Esophagus muscularis mucosa (tissue), 4 donors: ENCODE results near the gene PLEKHH1. TPM values are rescaled to one million over a fixed set of nuclear protein-coding genes. Genes with fewer than 3 reads are reported as not detected.
A peak's percentile ranks its signal among the peaks of the same experiment; 100 is the strongest.

Source experiments
- DNase-seq: peaks from one replicate; pipeline ENCODE4 v3.0.0-alpha.2; 2017; ENCODE audit errors: extremely low spot score
- H3K27ac ChIP-seq, 4 donors: fragments of 200-600 bp; sonication (generic); replicated peaks in 1 of 4; 1 replicate in 3 of 4; 2 replicates in 1 of 4; pipeline ENCODE4 v1.5.1; 2016 to 2019; ENCODE audit warnings: mild to moderate bottlenecking in 1 of 4
- H3K27me3 ChIP-seq, 4 donors: fragments of 200-600 bp; sonication (generic); one replicate each; pipeline versions ENCODE4 v1.5.1 to v1.6.0; 2016 to 2019
- H3K36me3 ChIP-seq, 4 donors: fragments of 200-600 bp; sonication (generic); one replicate each; pipeline ENCODE4 v1.5.1; 2016 to 2019
- H3K4me1 ChIP-seq, 4 donors: fragments of 200-600 bp; sonication (generic); one replicate each; pipeline ENCODE4 v1.5.1; 2016 to 2019
- H3K4me3 ChIP-seq, 4 donors: fragments of 200-600 bp; sonication (generic); 1 replicate in 2 of 4; 2 replicates in 2 of 4; pipeline ENCODE4 v1.5.1; 2016 to 2019; ENCODE audit warnings: mild to moderate bottlenecking in 4 of 4, moderate library complexity in 1 of 4
- H3K9me3 ChIP-seq, 4 donors: fragments of 200-600 bp; sonication (generic); 1 replicate in 3 of 4; 2 replicates in 1 of 4; pipeline ENCODE4 v1.5.1; 2016 to 2019
- EP300 ChIP-seq: sonication (generic); formaldehyde crosslinking; IDR thresholded peaks from one replicate; pipeline ENCODE4 v1.6.1; 2017; ENCODE audit warnings: antibody characterized with exemption
- POLR2A ChIP-seq: fragments of 450-650 bp; IDR thresholded peaks from one replicate; pipeline ENCODE4 v1.6.1; 2017; ENCODE audit warnings: antibody characterized with exemption, moderate library complexity, mild to moderate bottlenecking, low read depth
- POLR2AphosphoS5 ChIP-seq, 2 donors: sonication (generic); formaldehyde crosslinking; IDR thresholded peaks; one replicate each; pipeline ENCODE4 v1.6.1; 2017; ENCODE audit warnings: antibody characterized with exemption in 2 of 2
- WGBS: methylation state at CpG from one replicate; pipeline ENCODE4 v1.1.5; 2018; 5-methylcytosine and 5-hydroxymethylcytosine counted together
- intact Hi-C: fragments of 100-400 bp; cut with DNase I; formaldehyde crosslinking; loops from one replicate; pipeline ENCODE4 v1.15.1; 2023
- total RNA-seq, 4 donors: library from RNA; depleted of rRNA; stranded (reverse); fragments of >200 nt; gene quantifications; one replicate each; pipeline versions ENCODE4 v1.1.0 to v1.2.1, GENCODE V29; 2016
- TF ChIP-seq, protein P1 (sequence below), 3 experiments: fragments of 200-600 bp in 2 of 3; fragments of 450-650 bp in 1 of 3; sonication (generic) in 2 of 3; IDR thresholded peaks; one replicate each; pipeline ENCODE4 v1.5.1; 2017 to 2019; ENCODE audit warnings: antibody characterized with exemption in 3 of 3, mild to moderate bottlenecking in 2 of 3, moderate library complexity in 1 of 3

PLEKHH1 gene
- total RNA-seq = 1 to 10 TPM; 1.7 to 3.8 (median 2.4) TPM

DNA sequence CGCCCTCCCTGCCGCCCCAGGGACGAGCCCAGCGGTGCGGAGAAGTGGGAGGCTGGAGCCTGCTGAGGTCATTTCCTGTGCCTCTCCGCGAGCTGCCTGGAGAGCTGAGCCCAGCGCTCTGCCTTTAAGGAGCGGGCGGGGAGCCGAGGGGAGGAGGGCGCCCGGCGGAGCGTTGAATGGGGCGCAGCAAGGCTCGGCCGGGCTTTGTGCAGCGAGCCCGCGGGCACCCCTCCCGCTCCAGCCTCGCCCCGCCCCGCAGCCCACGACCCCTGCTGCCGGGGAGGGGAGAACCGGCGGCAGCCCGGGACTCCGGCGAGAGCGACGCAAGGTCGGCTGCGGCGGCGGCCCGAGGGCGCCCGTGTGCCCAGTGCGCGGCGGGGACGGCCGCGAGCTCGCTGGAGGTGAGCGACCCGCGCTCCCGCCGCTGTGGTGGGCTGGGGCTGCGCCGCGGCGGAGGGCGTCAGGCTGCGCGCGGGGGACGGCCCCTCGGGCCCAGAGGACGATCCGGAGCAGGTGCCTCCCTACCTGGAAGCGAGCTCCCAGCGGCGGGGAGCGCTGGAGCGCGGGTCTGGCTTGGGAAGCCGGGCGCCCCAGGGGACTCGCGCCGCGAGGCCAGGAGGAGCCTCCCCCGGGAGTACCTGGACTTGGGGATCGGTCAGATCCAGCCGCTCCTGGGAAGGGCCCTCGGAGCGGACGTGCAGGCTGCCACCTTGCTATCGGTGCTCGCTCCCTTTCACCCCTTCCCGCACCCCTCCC, at the start of gene PLEKHH1:
Gene PLEKHH1 (plus strand): TSS at position 293 of the 756 bp plus-strand sequence. CDS start 8,578 bp downstream, outside the sequence.
- Histone ChIP-seq H3K9me3 (no peaks in the 10 kb centered on the region), H3K36me3 (no peaks in the 10 kb centered on the region), H3K4me1 (peaks cover 5 to 20% (median 17%) of the 10 kb centered on the region in 4 donors), H3K4me3 (peak within 1 kb of the TSS; percentile 73 to 94 (median 84)), H3K27me3 (no peaks in the 10 kb centered on the region), H3K27ac (peak within 1 kb of the TSS; percentile 67 to 78 (median 72))
- intact Hi-C loops = no loop called here
- DNase-seq = no peak
- TF ChIP-seq, protein P1, sequence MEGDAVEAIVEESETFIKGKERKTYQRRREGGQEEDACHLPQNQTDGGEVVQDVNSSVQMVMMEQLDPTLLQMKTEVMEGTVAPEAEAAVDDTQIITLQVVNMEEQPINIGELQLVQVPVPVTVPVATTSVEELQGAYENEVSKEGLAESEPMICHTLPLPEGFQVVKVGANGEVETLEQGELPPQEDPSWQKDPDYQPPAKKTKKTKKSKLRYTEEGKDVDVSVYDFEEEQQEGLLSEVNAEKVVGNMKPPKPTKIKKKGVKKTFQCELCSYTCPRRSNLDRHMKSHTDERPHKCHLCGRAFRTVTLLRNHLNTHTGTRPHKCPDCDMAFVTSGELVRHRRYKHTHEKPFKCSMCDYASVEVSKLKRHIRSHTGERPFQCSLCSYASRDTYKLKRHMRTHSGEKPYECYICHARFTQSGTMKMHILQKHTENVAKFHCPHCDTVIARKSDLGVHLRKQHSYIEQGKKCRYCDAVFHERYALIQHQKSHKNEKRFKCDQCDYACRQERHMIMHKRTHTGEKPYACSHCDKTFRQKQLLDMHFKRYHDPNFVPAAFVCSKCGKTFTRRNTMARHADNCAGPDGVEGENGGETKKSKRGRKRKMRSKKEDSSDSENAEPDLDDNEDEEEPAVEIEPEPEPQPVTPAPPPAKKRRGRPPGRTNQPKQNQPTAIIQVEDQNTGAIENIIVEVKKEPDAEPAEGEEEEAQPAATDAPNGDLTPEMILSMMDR (IDR thresholded peaks at IDR 0.05) = no peak
- TF ChIP-seq EP300 (no peak), POLR2AphosphoS5 (IDR thresholded peaks at IDR 0.05) (peak; percentile 63 to 75)
- WGBS = 0% methylated on average over 62 of the region's 86 CpGs

GRCh38 chr14:67483579-67484285, 49.4 kb upstream of the PLEKHH1 start:
- Histone ChIP-seq H3K4me1 (peaks cover 0 to 18% (median 0%) of the 10 kb centered on the region in 4 donors), H3K27me3 (no peaks in the 10 kb centered on the region), H3K9me3 (no peaks in the 10 kb centered on the region), H3K27ac (no peak overlapping the region), H3K4me3 (no peak overlapping the region), H3K36me3 (peaks cover 0 to 11% (median 0%) of the 10 kb centered on the region in 4 donors)
- TF ChIP-seq, protein P1 (IDR thresholded peaks at IDR 0.05) = no peak
- TF ChIP-seq EP300 (no peak), POLR2AphosphoS5 (IDR thresholded peaks at IDR 0.05) (no peak), POLR2A (no peak)
- DNase-seq = no peak
- intact Hi-C loops = no loop called here
- 86% methylated on average over 6 of the region's 8 CpGs for WGBS

- H3K36me3 ChIP-seq = peaks cover 0 to 11% (median 0%) of the 10 kb centered on the region in 4 donors
- H3K4me3 ChIP-seq = no peak overlapping the region
- no peak for DNase-seq
- H3K27me3 ChIP-seq = no peaks in the 10 kb centered on the region
- H3K4me1 ChIP-seq = peaks cover 0 to 18% (median 2%) of the 10 kb centered on the region in 4 donors
- H3K9me3 ChIP-seq = no peaks in the 10 kb centered on the region
- intact Hi-C loops = no loop called here
- H3K27ac ChIP-seq = no peak overlapping the region
- 76% methylated on average over 4 of the region's 4 CpGs for WGBS
- no peak for TF ChIP-seq EP300
- TF ChIP-seq, protein P1 (IDR thresholded peaks at IDR 0.05) = no peak
- no peak for TF ChIP-seq POLR2AphosphoS5 (IDR thresholded peaks at IDR 0.05)
- TF ChIP-seq POLR2A = no peak
These were observed 47.5 kb upstream of the PLEKHH1 start for GRCh38 chr14:67485501-67486095.

DNA sequence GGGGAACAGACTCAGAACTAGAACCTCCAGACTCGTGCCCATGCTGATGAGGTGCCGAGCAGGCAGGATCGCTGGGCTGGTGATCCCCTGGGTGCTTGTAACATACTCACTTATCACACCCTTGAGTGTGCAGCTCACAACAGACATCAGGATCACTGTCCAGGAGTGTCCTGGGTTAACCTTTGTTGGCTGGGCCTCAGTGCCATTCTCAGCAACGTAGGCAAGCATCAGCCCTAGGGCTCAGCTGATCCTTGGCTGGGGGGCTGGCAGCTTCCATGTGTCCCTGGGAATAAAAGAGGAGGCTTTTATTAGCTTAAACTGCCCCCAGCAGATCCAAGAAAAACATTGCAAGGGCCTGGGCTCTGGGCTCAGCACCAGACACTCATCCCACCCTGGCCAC, 46.2 kb upstream of the PLEKHH1 start:
- Histone ChIP-seq H3K36me3 (peaks cover 0 to 11% (median 0%) of the 10 kb centered on the region in 4 donors), H3K9me3 (no peaks in the 10 kb centered on the region), H3K4me3 (no peak overlapping the region), H3K4me1 (peaks cover 0 to 18% (median 2%) of the 10 kb centered on the region in 4 donors), H3K27me3 (no peaks in the 10 kb centered on the region), H3K27ac (no peak overlapping the region)
- TF ChIP-seq, protein P1 (IDR thresholded peaks at IDR 0.05) = no peak
- TF ChIP-seq EP300 (no peak), POLR2A (no peak), POLR2AphosphoS5 (IDR thresholded peaks at IDR 0.05) (no peak)
- 94% methylated on average over 3 of the region's 4 CpGs for WGBS
- intact Hi-C loops = no loop called here
- DNase-seq = no peak
